Esophagus squamous epithelium (tissue), 5 donors: ENCODE results near the gene ACSF3. TPM values are rescaled to one million over a fixed set of nuclear protein-coding genes. Genes with fewer than 3 reads are reported as not detected.

Experiments used
- DNase-seq: peaks from one replicate; lab custom pipeline; 2025; lab: John Stamatoyannopoulos, UW
- H3K27ac ChIP-seq, 4 donors: fragments of 200-600 bp; sonication (generic); one replicate each; pipeline ENCODE4 v1.5.1; 2016 to 2019; ENCODE audit warnings: mild to moderate bottlenecking in 1 of 4
- H3K27me3 ChIP-seq, 4 donors: fragments of 200-600 bp; sonication (generic); 1 replicate in 3 of 4; 2 replicates in 1 of 4; pipeline versions ENCODE4 v1.5.1 to v1.6.0; 2017 to 2021; ENCODE audit warnings: antibody characterized with exemption in 1 of 4
- H3K36me3 ChIP-seq, 3 donors: fragments of 200-600 bp; sonication (generic); one replicate each; pipeline ENCODE4 v1.5.1; 2016 to 2019
- H3K4me1 ChIP-seq, 3 donors: fragments of 200-600 bp; sonication (generic); one replicate each; pipeline ENCODE4 v1.5.1; 2017 to 2019
- H3K4me3 ChIP-seq, 4 donors: fragments of 200-600 bp; sonication (generic); 1 replicate in 3 of 4; 2 replicates in 1 of 4; pipeline ENCODE4 v1.5.1; 2016 to 2019; ENCODE audit warnings: mild to moderate bottlenecking in 2 of 4, moderate library complexity in 1 of 4
- H3K9me3 ChIP-seq, 3 donors: fragments of 200-600 bp; sonication (generic); one replicate each; pipeline ENCODE4 v1.5.1; 2016 to 2019
- POLR2A ChIP-seq, 4 donors: fragments of 450-650 bp; IDR thresholded peaks; one replicate each; pipeline ENCODE4 v1.6.1; 2017; ENCODE audit warnings: antibody characterized with exemption in 4 of 4, mild to moderate bottlenecking in 4 of 4, moderate library complexity in 3 of 4
- WGBS, 2 donors: methylation state at CpG; one replicate each; pipeline ENCODE4 v1.1.5; 2018; 5-methylcytosine and 5-hydroxymethylcytosine counted together
- intact Hi-C: fragments of 100-400 bp; cut with DNase I; formaldehyde crosslinking; loops from one replicate; pipeline ENCODE4 v1.15.0; 2022
- total RNA-seq, 4 donors: library from RNA; depleted of rRNA; stranded (reverse); fragments of >200 nt; gene quantifications; one replicate each; pipeline ENCODE4 v1.1.0, GENCODE V29; 2016
- TF ChIP-seq, protein P1 (sequence below), 6 experiments: fragments of 450-650 bp in 4 of 6; fragments of 200-600 bp in 2 of 6; sonication (generic) in 2 of 6; IDR thresholded peaks; one replicate each; pipeline ENCODE4 v1.5.1; 2016 to 2019; ENCODE audit warnings: antibody characterized with exemption in 6 of 6, mild to moderate bottlenecking in 4 of 6, moderate library complexity in 4 of 6
- donor health status: DM: yes; HTN: yes; CAD: no.

ACSF3 gene
- total RNA-seq, 4 donors from 2014 or later = 15.1 to 21.1 (median 17.4) TPM

DNA sequence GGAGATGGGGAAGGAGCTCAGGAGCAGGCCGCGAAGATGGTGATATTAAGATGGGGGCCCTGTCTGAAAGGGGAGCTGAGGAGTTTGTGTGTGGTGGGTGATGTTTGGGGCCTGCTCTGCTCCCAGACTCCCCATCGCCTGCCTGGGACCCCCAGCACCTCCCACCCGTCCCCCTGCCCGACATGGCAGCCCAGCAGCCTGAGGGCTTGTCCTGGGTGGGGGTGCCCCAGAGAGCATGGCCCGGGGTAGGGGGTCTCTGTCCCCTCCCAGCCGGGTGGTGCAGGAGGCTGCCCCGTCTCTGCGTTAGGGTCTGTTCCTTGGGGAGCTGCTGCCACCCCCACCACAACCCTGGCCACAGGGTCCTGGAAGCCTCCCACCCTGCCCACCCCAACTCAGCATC is 83.1 kb downstream of the ACSF3 start:
- H3K27ac ChIP-seq = no peak overlapping the region
- no peak overlapping the region for H3K4me3 ChIP-seq
- 94% methylated on average over 2 to 6 of the region's 9 CpGs for WGBS, 2 donors
- no peak for DNase-seq
- no peaks in the 10 kb centered on the region for H3K36me3 ChIP-seq
- intact Hi-C loops = no loop called here
- H3K4me1 ChIP-seq = peaks cover 1 to 12% (median 5%) of the 10 kb centered on the region in 3 donors
- no peaks in the 10 kb centered on the region for H3K9me3 ChIP-seq
- TF ChIP-seq, protein P1, sequence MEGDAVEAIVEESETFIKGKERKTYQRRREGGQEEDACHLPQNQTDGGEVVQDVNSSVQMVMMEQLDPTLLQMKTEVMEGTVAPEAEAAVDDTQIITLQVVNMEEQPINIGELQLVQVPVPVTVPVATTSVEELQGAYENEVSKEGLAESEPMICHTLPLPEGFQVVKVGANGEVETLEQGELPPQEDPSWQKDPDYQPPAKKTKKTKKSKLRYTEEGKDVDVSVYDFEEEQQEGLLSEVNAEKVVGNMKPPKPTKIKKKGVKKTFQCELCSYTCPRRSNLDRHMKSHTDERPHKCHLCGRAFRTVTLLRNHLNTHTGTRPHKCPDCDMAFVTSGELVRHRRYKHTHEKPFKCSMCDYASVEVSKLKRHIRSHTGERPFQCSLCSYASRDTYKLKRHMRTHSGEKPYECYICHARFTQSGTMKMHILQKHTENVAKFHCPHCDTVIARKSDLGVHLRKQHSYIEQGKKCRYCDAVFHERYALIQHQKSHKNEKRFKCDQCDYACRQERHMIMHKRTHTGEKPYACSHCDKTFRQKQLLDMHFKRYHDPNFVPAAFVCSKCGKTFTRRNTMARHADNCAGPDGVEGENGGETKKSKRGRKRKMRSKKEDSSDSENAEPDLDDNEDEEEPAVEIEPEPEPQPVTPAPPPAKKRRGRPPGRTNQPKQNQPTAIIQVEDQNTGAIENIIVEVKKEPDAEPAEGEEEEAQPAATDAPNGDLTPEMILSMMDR (IDR thresholded peaks at IDR 0.05) = no peak
- no peak for TF ChIP-seq POLR2A (IDR thresholded peaks at IDR 0.05)
- H3K27me3 ChIP-seq = peaks cover 0 to 99% (median 0%) of the 10 kb centered on the region in 4 donors

DNA sequence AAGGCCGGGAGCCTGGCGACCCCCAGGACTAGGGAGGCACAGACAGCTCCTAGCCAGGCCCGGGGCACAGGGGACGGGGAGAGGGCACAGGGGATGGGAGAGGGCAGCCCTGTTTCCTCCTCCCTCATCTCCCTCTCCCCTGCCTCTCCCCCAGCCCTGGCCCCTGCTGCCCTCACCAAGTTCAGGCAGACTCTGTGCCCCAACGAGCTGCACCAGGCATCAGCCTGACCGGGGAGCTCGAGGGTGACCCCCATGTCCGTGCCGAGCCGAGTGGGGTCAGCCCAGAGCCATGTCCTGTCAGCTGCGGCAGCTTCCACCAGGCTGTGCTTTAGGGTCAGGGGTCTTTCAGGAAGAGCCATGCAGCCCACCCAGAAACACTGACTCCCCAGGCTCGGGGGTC is 83.8 kb downstream of the ACSF3 start:
- TF ChIP-seq, protein P1 (IDR thresholded peaks at IDR 0.05) = no peak
- TF ChIP-seq POLR2A (IDR thresholded peaks at IDR 0.05) = no peak
- no peaks in the 10 kb centered on the region for H3K9me3 ChIP-seq
- intact Hi-C loops = no loop called here
- WGBS, 2 donors = 50 to 72% methylated on average over 2 to 4 of the region's 12 CpGs
- H3K27me3 ChIP-seq = peaks cover 0 to 95% (median 0%) of the 10 kb centered on the region in 4 donors
- H3K36me3 ChIP-seq = no peaks in the 10 kb centered on the region
- no peak overlapping the region for H3K27ac ChIP-seq
- no peak for DNase-seq
- peaks cover 0 to 7% (median 0%) of the 10 kb centered on the region in 3 donors for H3K4me1 ChIP-seq
- H3K4me3 ChIP-seq = no peak overlapping the region

GRCh38 chr16:89178453-89179147 is 84.9 kb downstream of the ACSF3 start:
- WGBS, 2 donors = 74% methylated on average over 9 of the region's 24 CpGs; no CpG with 5 or more reads in 1 of the 2 donors
- H3K4me1 ChIP-seq = peaks cover 0 to 7% (median 0%) of the 10 kb centered on the region in 3 donors
- H3K4me3 ChIP-seq = no peak overlapping the region
- H3K9me3 ChIP-seq = no peaks in the 10 kb centered on the region
- intact Hi-C loops = no loop called here
- H3K27me3 ChIP-seq = peaks cover 0 to 95% (median 0%) of the 10 kb centered on the region in 4 donors
- no peak overlapping the region for H3K27ac ChIP-seq
- no peak for TF ChIP-seq POLR2A (IDR thresholded peaks at IDR 0.05)
- TF ChIP-seq, protein P1 (IDR thresholded peaks at IDR 0.05) = no peak
- no peaks in the 10 kb centered on the region for H3K36me3 ChIP-seq
- DNase-seq = no peak

DNA sequence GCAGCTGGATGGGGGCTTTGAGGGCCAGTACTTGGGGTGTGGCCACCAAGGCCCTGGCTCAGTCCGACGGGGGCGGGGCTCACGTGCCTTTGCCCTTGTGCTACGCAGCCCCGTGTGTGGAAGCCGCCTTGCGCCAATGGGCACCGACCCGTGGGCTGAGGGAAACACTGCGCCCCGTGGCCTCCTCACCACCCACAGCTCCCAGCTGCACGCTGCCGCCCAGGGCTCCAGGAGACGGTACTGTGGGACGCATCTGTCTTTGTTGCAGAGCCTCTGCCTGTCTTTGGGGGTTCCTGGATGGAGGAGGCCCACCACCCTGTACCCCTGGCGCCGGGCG is 85.5 kb downstream of the ACSF3 start:
- Histone ChIP-seq H3K4me1 (peaks cover 0 to 7% (median 0%) of the 10 kb centered on the region in 3 donors), H3K4me3 (no peak overlapping the region), H3K27me3 (peaks cover 0 to 95% (median 0%) of the 10 kb centered on the region in 4 donors), H3K36me3 (no peaks in the 10 kb centered on the region), H3K9me3 (no peaks in the 10 kb centered on the region), H3K27ac (no peak overlapping the region)
- intact Hi-C loops = no loop called here
- 74 to 75% methylated on average over 5 to 6 of the region's 19 CpGs for WGBS, 2 donors
- no peak for DNase-seq
- no peak for TF ChIP-seq POLR2A (IDR thresholded peaks at IDR 0.05)
- TF ChIP-seq, protein P1 (IDR thresholded peaks at IDR 0.05) = no peak

GRCh38 chr16:89179656-89180315 is 86.1 kb downstream of the ACSF3 start:
- DNase-seq = no peak
- Histone ChIP-seq H3K4me1 (peaks cover 0 to 7% (median 0%) of the 10 kb centered on the region in 3 donors), H3K36me3 (no peaks in the 10 kb centered on the region), H3K9me3 (no peaks in the 10 kb centered on the region), H3K27me3 (peaks cover 0 to 96% (median 0%) of the 10 kb centered on the region in 4 donors), H3K4me3 (no peak overlapping the region), H3K27ac (no peak overlapping the region)
- intact Hi-C loops = no loop called here
- TF ChIP-seq, protein P1 (IDR thresholded peaks at IDR 0.05) = no peak
- TF ChIP-seq POLR2A (IDR thresholded peaks at IDR 0.05) = no peak
- 55% methylated on average over 9 of the region's 25 CpGs; no CpG with 5 or more reads in 1 of the 2 donors for WGBS, 2 donors
